Esophagus squamous epithelium (tissue), 4 donors: Measurements from ENCODE around the gene DES.

ENCODE experiments used
- POLR2A ChIP-seq, 4 donors: fragments of 450-650 bp; IDR thresholded peaks; one replicate each; pipeline ENCODE4 v1.6.1; 2017; ENCODE audit warnings: antibody characterized with exemption in 4 of 4, mild to moderate bottlenecking in 4 of 4, moderate library complexity in 3 of 4
- TF ChIP-seq, protein P1 (sequence below), 6 experiments: fragments of 450-650 bp in 4 of 6; fragments of 200-600 bp in 2 of 6; sonication (generic) in 2 of 6; IDR thresholded peaks; one replicate each; pipeline ENCODE4 v1.5.1; 2016 to 2019; ENCODE audit warnings: antibody characterized with exemption in 6 of 6, mild to moderate bottlenecking in 4 of 6, moderate library complexity in 4 of 6

DNA sequence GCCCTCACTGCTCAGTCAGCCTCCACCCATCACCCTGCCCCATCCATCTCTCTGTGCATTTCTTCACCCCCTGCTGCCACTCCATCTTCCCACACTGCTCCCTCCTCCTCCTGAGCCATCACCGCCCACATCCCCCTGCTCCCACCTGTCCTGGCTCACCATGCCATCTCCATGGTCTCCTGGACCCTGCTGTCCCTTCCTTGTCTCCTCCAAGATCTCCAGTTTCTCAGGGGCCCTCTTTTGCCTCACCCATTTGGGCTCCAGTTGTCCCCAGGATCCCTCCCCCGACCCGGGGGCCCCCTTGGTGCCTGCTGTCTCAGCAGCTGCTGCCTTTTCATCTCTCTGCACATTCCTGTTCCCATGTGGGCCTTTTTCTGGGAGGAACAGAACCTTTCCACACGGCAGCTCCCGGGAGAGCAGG is 27.1 kb downstream of the DES start:
- TF ChIP-seq, protein P1, sequence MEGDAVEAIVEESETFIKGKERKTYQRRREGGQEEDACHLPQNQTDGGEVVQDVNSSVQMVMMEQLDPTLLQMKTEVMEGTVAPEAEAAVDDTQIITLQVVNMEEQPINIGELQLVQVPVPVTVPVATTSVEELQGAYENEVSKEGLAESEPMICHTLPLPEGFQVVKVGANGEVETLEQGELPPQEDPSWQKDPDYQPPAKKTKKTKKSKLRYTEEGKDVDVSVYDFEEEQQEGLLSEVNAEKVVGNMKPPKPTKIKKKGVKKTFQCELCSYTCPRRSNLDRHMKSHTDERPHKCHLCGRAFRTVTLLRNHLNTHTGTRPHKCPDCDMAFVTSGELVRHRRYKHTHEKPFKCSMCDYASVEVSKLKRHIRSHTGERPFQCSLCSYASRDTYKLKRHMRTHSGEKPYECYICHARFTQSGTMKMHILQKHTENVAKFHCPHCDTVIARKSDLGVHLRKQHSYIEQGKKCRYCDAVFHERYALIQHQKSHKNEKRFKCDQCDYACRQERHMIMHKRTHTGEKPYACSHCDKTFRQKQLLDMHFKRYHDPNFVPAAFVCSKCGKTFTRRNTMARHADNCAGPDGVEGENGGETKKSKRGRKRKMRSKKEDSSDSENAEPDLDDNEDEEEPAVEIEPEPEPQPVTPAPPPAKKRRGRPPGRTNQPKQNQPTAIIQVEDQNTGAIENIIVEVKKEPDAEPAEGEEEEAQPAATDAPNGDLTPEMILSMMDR (IDR thresholded peaks at IDR 0.05): no peak
- no peak for TF ChIP-seq POLR2A (IDR thresholded peaks at IDR 0.05)
